Natural killer cell (primary cell): ENCODE data around the gene ANO10. TPM values are rescaled to one million over a fixed set of nuclear protein-coding genes. Genes with fewer than 3 reads are reported as not detected.

Experiments used
- ATAC-seq, 3 donors: fragments of 150-1000 bp in 2 of 3; fragments of 200-7000 bp in 1 of 3; cut with Tn5 transposase; 1 replicate in 1 of 3; 2 replicates in 2 of 3; pipeline ENCODE4 v1.10.0; 2021; ENCODE audit warnings: mild to moderate bottlenecking in 2 of 3, moderate library complexity in 2 of 3
- DNase-seq, 2 donors: peaks; one replicate each; pipeline versions ENCODE4 v3.0.0 to v3.0.0-alpha.2; 2013 to 2021; ENCODE audit warnings: mixed read lengths in 1 of 2
- H3K27ac ChIP-seq: one replicate; pipeline ENCODE4 v1.5.1; 2013; ENCODE audit warnings: mild to moderate bottlenecking, low read length
- H3K27me3 ChIP-seq: one replicate; pipeline ENCODE4 v1.6.1; 2013; ENCODE audit warnings: low read length; ENCODE audit not compliant: control insufficient read depth, insufficient read depth
- H3K36me3 ChIP-seq: one replicate; pipeline ENCODE4 v1.6.1; 2013; ENCODE audit warnings: low read length; ENCODE audit not compliant: control insufficient read depth, insufficient read depth
- H3K4me1 ChIP-seq: one replicate; pipeline ENCODE4 v1.6.1; 2013; ENCODE audit warnings: low read length; ENCODE audit not compliant: control insufficient read depth, insufficient read depth
- H3K4me3 ChIP-seq: one replicate; pipeline ENCODE4 v1.5.1; 2013; ENCODE audit warnings: low read length
- H3K9me3 ChIP-seq: one replicate; pipeline ENCODE4 v1.6.1; 2013; ENCODE audit warnings: low read length; ENCODE audit not compliant: control insufficient read depth, insufficient read depth
- H3K27ac Mint-ChIP-seq, 2 donors: one replicate each; pipeline ENCODE4 v1.8.0; 2022; ENCODE audit warnings: mild to moderate bottlenecking in 2 of 2, mixed read lengths in 2 of 2, moderate library complexity in 1 of 2
- H3K27me3 Mint-ChIP-seq, 2 donors: one replicate each; pipeline ENCODE4 v1.8.0; 2022; ENCODE audit warnings: low read depth in 2 of 2, mixed read lengths in 2 of 2
- H3K36me3 Mint-ChIP-seq: one replicate; pipeline ENCODE4 v1.8.0; 2022; ENCODE audit warnings: mixed read lengths
- H3K4me1 Mint-ChIP-seq, 2 donors: one replicate each; pipeline ENCODE4 v1.8.0; 2022; ENCODE audit warnings: mixed read lengths in 2 of 2
- H3K4me3 Mint-ChIP-seq: one replicate; pipeline ENCODE4 v1.8.0; 2022; ENCODE audit warnings: mild to moderate bottlenecking, moderate library complexity, mixed read lengths
- H3K9me3 Mint-ChIP-seq, 2 donors: one replicate each; pipeline ENCODE4 v1.8.0; 2022; ENCODE audit warnings: mixed read lengths in 2 of 2
- CTCF ChIP-seq: fragments of 200-600 bp; IDR thresholded peaks from one replicate; pipeline ENCODE4 v1.8.0; 2022; ENCODE audit warnings: antibody characterized with exemption
- WGBS: methylation state at CpG from one replicate; pipeline ENCODE4 v1.1.7; 2013; ENCODE audit warnings: missing lambda C conversion rate; ENCODE audit not compliant: insufficient coverage; 5-methylcytosine and 5-hydroxymethylcytosine counted together
- intact Hi-C: fragments of 100-400 bp; cut with micrococcal nuclease; formaldehyde crosslinking; loops from one replicate; pipeline ENCODE4 v1.14.2; 2022
- total RNA-seq, 4 donors: library from RNA; stranded (reverse); fragments of 120-200 nt in 1 of 4; gene quantifications; one replicate each; pipeline versions ENCODE4 v1.2.3 to v1.2.4, GENCODE V29; 2013 to 2022

ANO10 gene
- total RNA-seq, 3 donors from 2014 or later (not counting 1 experiment from before 2014, with no cell fraction given): 8.9 to 11.2 (median 10.9) TPM

GRCh38 chr3:43364926-43365325 is 256.9 kb downstream of the ANO10 start:
- Histone ChIP-seq H3K4me3 (no peak overlapping the region), H3K9me3 (no peaks in the 10 kb centered on the region), H3K27ac (no peak overlapping the region), H3K36me3 (no peaks in the 10 kb centered on the region), H3K4me1 (peaks cover 14% of the 10 kb centered on the region), H3K27me3 (no peaks in the 10 kb centered on the region)
- no peaks in the 10 kb centered on the region for H3K36me3 Mint-ChIP-seq
- no peaks in the 10 kb centered on the region for H3K9me3 Mint-ChIP-seq
- no peak for TF ChIP-seq CTCF
- 97% methylated on average over 14 of the region's 14 CpGs for WGBS
- intact Hi-C loops: no loop called here
- no peak for ATAC-seq
- DNase-seq: no peak
- H3K27me3 Mint-ChIP-seq: no peaks in the 10 kb centered on the region
- H3K27ac Mint-ChIP-seq: no peak overlapping the region
- no peak overlapping the region for H3K4me3 Mint-ChIP-seq
- peaks cover 7 to 23% of the 10 kb centered on the region in 2 donors for H3K4me1 Mint-ChIP-seq

GRCh38 chr3:43364494-43364893 is 257.3 kb downstream of the ANO10 start:
- Histone ChIP-seq H3K36me3 (no peaks in the 10 kb centered on the region), H3K4me1 (peaks cover 10% of the 10 kb centered on the region), H3K27ac (no peak overlapping the region), H3K4me3 (no peak overlapping the region), H3K9me3 (no peaks in the 10 kb centered on the region), H3K27me3 (no peaks in the 10 kb centered on the region)
- WGBS: 98% methylated on average over 14 of the region's 14 CpGs
- H3K36me3 Mint-ChIP-seq: no peaks in the 10 kb centered on the region
- DNase-seq: no peak
- H3K27me3 Mint-ChIP-seq: no peaks in the 10 kb centered on the region
- no peak for TF ChIP-seq CTCF
- H3K9me3 Mint-ChIP-seq: no peaks in the 10 kb centered on the region
- intact Hi-C loops: no loop called here
- no peak overlapping the region for H3K4me3 Mint-ChIP-seq
- H3K4me1 Mint-ChIP-seq: peaks cover 3 to 19% of the 10 kb centered on the region in 2 donors
- ATAC-seq: no peak
- H3K27ac Mint-ChIP-seq: no peak overlapping the region

- no peaks in the 10 kb centered on the region for H3K27me3 ChIP-seq
- intact Hi-C loops: no loop called here
- H3K4me3 ChIP-seq: no peak overlapping the region
- Mint-ChIP-seq H3K27me3 (no peaks in the 10 kb centered on the region), H3K4me1 (peaks cover 0 to 15% of the 10 kb centered on the region in 2 donors), H3K9me3 (no peaks in the 10 kb centered on the region), H3K4me3 (no peak overlapping the region), H3K36me3 (no peaks in the 10 kb centered on the region), H3K27ac (peak overlapping the region in 1 of 2 donors; percentile 74)
- no peaks in the 10 kb centered on the region for H3K36me3 ChIP-seq
- WGBS: 92% methylated on average over 26 of the region's 26 CpGs
- no peak for ATAC-seq
- no peak for TF ChIP-seq CTCF
- no peaks in the 10 kb centered on the region for H3K9me3 ChIP-seq
- no peak for DNase-seq
- peaks cover 2% of the 10 kb centered on the region for H3K4me1 ChIP-seq
- H3K27ac ChIP-seq: no peak overlapping the region
Measured at GRCh38 chr3:43363621-43364266, 258.1 kb downstream of the ANO10 start.

GRCh38 chr3:43362961-43363360 is 258.9 kb downstream of the ANO10 start:
- Histone ChIP-seq H3K4me3 (no peak overlapping the region), H3K27me3 (no peaks in the 10 kb centered on the region), H3K9me3 (no peaks in the 10 kb centered on the region), H3K27ac (no peak overlapping the region), H3K36me3 (no peaks in the 10 kb centered on the region), H3K4me1 (no peaks in the 10 kb centered on the region)
- TF ChIP-seq CTCF: no peak
- Mint-ChIP-seq H3K4me1 (peaks cover 0 to 7% of the 10 kb centered on the region in 2 donors), H3K36me3 (no peaks in the 10 kb centered on the region), H3K9me3 (no peaks in the 10 kb centered on the region), H3K27me3 (no peaks in the 10 kb centered on the region), H3K4me3 (no peak overlapping the region), H3K27ac (peak overlapping the region in 1 of 2 donors; percentile 74)
- WGBS: 97% methylated on average over 6 of the region's 6 CpGs
- no peak for ATAC-seq
- intact Hi-C loops: no loop called here
- DNase-seq: no peak
